Thyroid gland (tissue), 4 donors: ENCODE results near the gene MMP11. TPM values are rescaled to one million over a fixed set of nuclear protein-coding genes. Genes with fewer than 3 reads are reported as not detected.
A peak's percentile ranks its signal among the peaks of the same experiment; 100 is the strongest.

Source experiments
- DNase-seq, 2 donors: peaks; one replicate each; pipeline ENCODE4 v3.0.0-alpha.2; 2019
- H3K27ac ChIP-seq, 3 donors: fragments of 200-600 bp; sonication (generic); 1 replicate in 2 of 3; 2 replicates in 1 of 3; pipeline ENCODE4 v1.5.1; 2016 to 2019; ENCODE audit warnings: mild to moderate bottlenecking in 1 of 3, moderate library complexity in 1 of 3
- H3K27me3 ChIP-seq: fragments of 200-600 bp; sonication (generic); one replicate; pipeline ENCODE4 v1.5.1; 2019
- H3K36me3 ChIP-seq, 2 donors: fragments of 200-600 bp; sonication (generic); one replicate each; pipeline ENCODE4 v1.5.1; 2016 to 2019
- H3K4me1 ChIP-seq, 2 donors: fragments of 200-600 bp; sonication (generic); one replicate each; pipeline ENCODE4 v1.5.1; 2017 to 2019
- H3K4me3 ChIP-seq, 3 donors: fragments of 200-600 bp; sonication (generic); replicated peaks in 1 of 3; 1 replicate in 2 of 3; 2 replicates in 1 of 3; pipeline ENCODE4 v1.5.1; 2016; ENCODE audit warnings: mild to moderate bottlenecking in 1 of 3
- H3K9me3 ChIP-seq: fragments of 200-600 bp; sonication (generic); one replicate; pipeline ENCODE4 v1.5.1; 2017
- POLR2A ChIP-seq, 2 donors: fragments of 450-650 bp; IDR thresholded peaks; one replicate each; pipeline ENCODE4 v1.6.1; 2017; ENCODE audit warnings: antibody characterized with exemption in 2 of 2, mild to moderate bottlenecking in 2 of 2, moderate library complexity in 1 of 2
- WGBS, 2 donors: methylation state at CpG; one replicate each; pipeline ENCODE4 v1.1.5; 2017; 5-methylcytosine and 5-hydroxymethylcytosine counted together
- intact Hi-C: fragments of 100-400 bp; cut with DNase I; formaldehyde crosslinking; loops from one replicate; pipeline ENCODE4 v1.15.1; 2023
- total RNA-seq, 4 donors: library from RNA; depleted of rRNA; stranded (reverse); fragments of >200 nt; gene quantifications; one replicate each; pipeline ENCODE4 v1.2.3, GENCODE V29; 2016
- TF ChIP-seq, protein P1 (sequence below), 6 experiments: fragments of 200-600 bp in 3 of 6; fragments of 450-650 bp in 3 of 6; sonication (generic) in 3 of 6; IDR thresholded peaks; one replicate each; pipeline ENCODE4 v1.5.1; 2016 to 2019; ENCODE audit warnings: antibody characterized with exemption in 6 of 6, mild to moderate bottlenecking in 2 of 6, inconsistent platforms in 1 of 6, moderate library complexity in 1 of 6

The MMP11 gene
- total RNA-seq, 4 donors from 2014 or later: 0.38 to 2.3 (median 1.7) TPM

DNA sequence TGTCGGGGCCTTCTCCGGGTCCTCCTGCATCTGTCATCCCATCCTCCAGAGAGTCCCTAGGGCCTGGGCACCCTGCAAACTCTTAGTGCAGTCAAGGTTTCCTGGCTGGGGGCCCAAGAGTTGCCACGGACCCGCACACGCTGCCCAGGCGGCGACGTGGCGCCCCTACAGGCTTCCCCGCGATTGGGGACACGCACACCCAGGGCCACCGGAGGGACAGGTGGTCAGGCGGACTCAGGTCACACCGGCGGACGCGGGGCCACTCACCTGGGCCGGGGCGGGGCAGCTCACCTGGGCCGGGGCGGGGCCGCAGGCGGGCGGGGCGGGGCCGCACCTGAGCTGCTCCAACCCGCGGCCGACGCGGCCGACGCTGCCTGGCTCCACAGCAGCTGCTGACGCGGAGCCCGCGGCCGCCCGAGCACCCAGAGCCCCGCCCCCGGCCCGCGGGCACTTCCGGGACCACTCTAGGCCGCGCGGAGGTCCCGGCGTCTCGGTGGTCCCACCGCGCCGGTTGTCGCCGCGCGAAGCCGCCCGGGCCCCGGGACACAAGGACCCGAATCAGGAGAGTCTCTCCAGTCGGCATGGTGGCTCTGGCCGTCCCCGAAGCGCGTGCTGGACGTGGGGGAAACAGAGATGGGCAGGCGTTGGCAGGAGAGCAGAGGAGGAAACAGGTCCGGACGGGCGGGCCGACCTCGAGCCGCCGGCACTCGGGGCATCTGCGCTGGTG, 21.8 kb upstream of the MMP11 start, which contains the start of gene ZNF70:
Gene ZNF70 (minus strand): TSS at position 399 of the 727 bp plus-strand sequence. CDS start 5,972 bp downstream, outside the sequence.
- intact Hi-C loops: no loop called here
- WGBS, 2 donors: 0 to 2% methylated on average over 6 to 11 of the region's 78 CpGs
- Histone ChIP-seq H3K27ac (peak within 1 kb of the TSS; percentile 82 to 91 (median 89)), H3K9me3 (no peaks in the 10 kb centered on the region), H3K4me3 (peak within 1 kb of the TSS; percentile 61 to 78 (median 72)), H3K4me1 (peaks cover 5 to 9% of the 10 kb centered on the region in 2 donors), H3K27me3 (no peaks in the 10 kb centered on the region), H3K36me3 (no peaks in the 10 kb centered on the region)
- TF ChIP-seq, protein P1, sequence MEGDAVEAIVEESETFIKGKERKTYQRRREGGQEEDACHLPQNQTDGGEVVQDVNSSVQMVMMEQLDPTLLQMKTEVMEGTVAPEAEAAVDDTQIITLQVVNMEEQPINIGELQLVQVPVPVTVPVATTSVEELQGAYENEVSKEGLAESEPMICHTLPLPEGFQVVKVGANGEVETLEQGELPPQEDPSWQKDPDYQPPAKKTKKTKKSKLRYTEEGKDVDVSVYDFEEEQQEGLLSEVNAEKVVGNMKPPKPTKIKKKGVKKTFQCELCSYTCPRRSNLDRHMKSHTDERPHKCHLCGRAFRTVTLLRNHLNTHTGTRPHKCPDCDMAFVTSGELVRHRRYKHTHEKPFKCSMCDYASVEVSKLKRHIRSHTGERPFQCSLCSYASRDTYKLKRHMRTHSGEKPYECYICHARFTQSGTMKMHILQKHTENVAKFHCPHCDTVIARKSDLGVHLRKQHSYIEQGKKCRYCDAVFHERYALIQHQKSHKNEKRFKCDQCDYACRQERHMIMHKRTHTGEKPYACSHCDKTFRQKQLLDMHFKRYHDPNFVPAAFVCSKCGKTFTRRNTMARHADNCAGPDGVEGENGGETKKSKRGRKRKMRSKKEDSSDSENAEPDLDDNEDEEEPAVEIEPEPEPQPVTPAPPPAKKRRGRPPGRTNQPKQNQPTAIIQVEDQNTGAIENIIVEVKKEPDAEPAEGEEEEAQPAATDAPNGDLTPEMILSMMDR (IDR thresholded peaks at IDR 0.05): peak in 2 of 6 experiments; percentile 13 to 20
- TF ChIP-seq POLR2A (IDR thresholded peaks at IDR 0.05): peak in 1 of 2 donors; percentile 76
- DNase-seq: peak; percentile 93 to 94

DNA sequence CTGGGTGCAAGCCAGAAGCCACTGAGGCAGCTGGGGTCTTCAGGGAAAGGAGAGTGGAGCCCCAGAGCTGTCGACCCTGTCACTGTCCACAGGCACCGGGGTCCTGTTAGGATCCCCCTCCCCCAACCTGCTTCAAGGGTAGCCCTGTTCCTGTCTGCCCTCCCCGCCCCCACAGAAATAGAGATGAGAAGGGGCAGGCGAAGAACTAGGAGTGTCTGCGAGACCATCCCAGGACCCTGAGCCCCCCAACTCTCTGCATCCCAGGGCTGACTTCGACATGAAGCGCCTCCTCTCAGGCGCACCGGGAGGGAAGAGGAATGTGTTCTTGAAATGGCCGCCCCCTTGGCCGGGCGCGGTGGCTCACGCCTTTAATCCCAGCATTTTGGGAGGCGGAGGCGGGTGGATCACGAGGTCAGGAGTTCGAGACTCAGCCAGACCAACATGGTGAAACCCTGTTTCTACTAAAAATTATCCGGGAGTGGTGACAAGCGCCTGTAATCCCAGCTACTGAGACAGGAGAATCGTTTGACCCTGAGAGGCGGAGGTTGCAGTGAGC, 21.1 kb upstream of the MMP11 start:
- H3K36me3 ChIP-seq: no peaks in the 10 kb centered on the region
- no peaks in the 10 kb centered on the region for H3K27me3 ChIP-seq
- no peaks in the 10 kb centered on the region for H3K9me3 ChIP-seq
- H3K4me1 ChIP-seq: peaks cover 5 to 9% of the 10 kb centered on the region in 2 donors
- peak; percentile 44 to 55 for DNase-seq
- no peak for TF ChIP-seq POLR2A (IDR thresholded peaks at IDR 0.05)
- TF ChIP-seq, protein P1 (IDR thresholded peaks at IDR 0.05): no peak
- intact Hi-C loops: no loop called here
- 31 to 39% methylated on average over 18 to 21 of the region's 22 CpGs for WGBS, 2 donors
- peak overlapping the region; percentile 61 to 78 (median 72) for H3K4me3 ChIP-seq
- H3K27ac ChIP-seq: peak overlapping the region; percentile 82 to 91 (median 89)

DNA sequence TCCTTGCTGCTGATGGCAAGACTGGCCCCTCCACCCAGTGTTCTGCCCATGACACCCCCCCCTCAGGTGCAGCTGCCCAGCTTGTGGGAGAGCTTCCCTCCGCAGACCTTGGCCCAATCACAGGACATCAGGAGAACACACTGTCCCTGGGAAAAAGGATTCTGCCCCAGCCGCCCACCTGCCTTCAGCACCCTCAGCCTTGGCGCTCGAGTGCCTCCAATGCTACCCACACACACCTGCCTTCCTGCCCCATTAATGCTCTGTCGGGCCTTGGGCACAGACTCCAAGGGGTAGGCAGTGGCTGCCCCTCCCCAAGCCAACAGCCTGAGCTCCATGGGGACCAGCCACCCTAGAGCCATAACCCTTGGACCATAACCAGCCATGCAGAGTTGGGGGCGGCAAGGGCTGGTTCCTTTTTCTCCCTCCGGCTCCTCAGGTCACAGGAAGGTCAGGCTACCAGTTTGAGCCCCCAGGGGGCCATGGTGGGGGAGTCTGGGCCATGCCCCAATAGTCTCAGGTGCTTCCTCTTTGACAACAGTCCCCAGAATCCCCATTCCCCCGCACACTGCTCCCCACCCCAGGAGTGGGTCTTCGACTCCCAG, 20.5 kb upstream of the MMP11 start:
- H3K4me3 ChIP-seq: no peak overlapping the region
- DNase-seq: no peak

DNA sequence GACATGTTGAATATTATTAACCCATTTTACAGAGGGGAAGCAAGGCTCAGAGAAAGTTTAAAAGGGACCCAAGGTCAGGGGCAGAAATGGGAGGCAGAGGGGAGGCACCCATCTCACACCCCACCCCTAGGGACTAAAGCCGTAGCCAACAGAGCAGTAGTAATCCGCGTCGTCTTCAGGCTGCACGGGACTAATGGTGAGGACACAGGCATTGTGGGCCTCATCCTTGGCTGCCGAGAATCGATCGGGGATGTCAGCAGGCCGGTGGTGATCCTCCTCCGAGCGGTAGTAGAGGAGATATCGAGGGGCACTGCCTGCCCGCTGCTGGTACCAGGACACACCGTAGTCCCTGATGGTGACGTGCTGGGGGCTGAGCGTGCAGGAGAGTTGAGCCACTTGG, 19.9 kb upstream of the MMP11 start:
- H3K27ac ChIP-seq: no peak overlapping the region
- no peak for DNase-seq
- WGBS, 2 donors: 93 to 98% methylated on average over 16 of the region's 16 CpGs
- no peak overlapping the region for H3K4me3 ChIP-seq
- TF ChIP-seq, protein P1 (IDR thresholded peaks at IDR 0.05): no peak
- no peak for TF ChIP-seq POLR2A (IDR thresholded peaks at IDR 0.05)
- no peaks in the 10 kb centered on the region for H3K27me3 ChIP-seq
- intact Hi-C loops: no loop called here
- H3K4me1 ChIP-seq: peaks cover 5 to 9% of the 10 kb centered on the region in 2 donors
- H3K36me3 ChIP-seq: no peaks in the 10 kb centered on the region
- H3K9me3 ChIP-seq: no peaks in the 10 kb centered on the region

More for the DNA sequence above, 20.5 kb upstream of the MMP11 start:
- H3K27ac ChIP-seq: no peak overlapping the region
- intact Hi-C loops: no loop called here
- 76 to 97% methylated on average over 8 to 9 of the region's 9 CpGs for WGBS, 2 donors
- no peaks in the 10 kb centered on the region for H3K9me3 ChIP-seq
- H3K4me1 ChIP-seq: peaks cover 5 to 9% of the 10 kb centered on the region in 2 donors
- H3K27me3 ChIP-seq: no peaks in the 10 kb centered on the region
- TF ChIP-seq, protein P1 (IDR thresholded peaks at IDR 0.05): no peak
- TF ChIP-seq POLR2A (IDR thresholded peaks at IDR 0.05): no peak
- H3K36me3 ChIP-seq: no peaks in the 10 kb centered on the region
